HepG2 (cell line): ENCODE data around the gene CDKN1A. TPM values are rescaled to one million over a fixed set of nuclear protein-coding genes. Genes with fewer than 3 reads are reported as not detected.

Source experiments
- ARHGAP35 ChIP-seq: sonication (generic); formaldehyde crosslinking; IDR thresholded peaks from 2 replicates; pipeline ENCODE4 v1.9.0; 2022; ENCODE audit warnings: mild to moderate bottlenecking, inconsistent platforms, moderate library complexity, missing genetic modification reagents, borderline replicate concordance
- ATF1 ChIP-seq: IDR thresholded peaks from 2 replicates; pipeline ENCODE4 v1.6.1; 2016; ENCODE audit warnings: mild to moderate bottlenecking, control low read depth
- BATF2 ChIP-seq: sonication (generic); formaldehyde crosslinking; IDR thresholded peaks from 2 replicates; pipeline ENCODE4 v1.8.0; 2022; ENCODE audit warnings: mild to moderate bottlenecking, missing genetic modification reagents, moderate library complexity
- CEBPZ ChIP-seq: IDR thresholded peaks from 2 replicates; pipeline ENCODE4 v1.6.1; 2012; ENCODE audit warnings: low read length, improper control_type of control experiment
- CENPBD1 ChIP-seq: sonication (generic); formaldehyde crosslinking; IDR thresholded peaks from 2 replicates; pipeline ENCODE4 v1.8.0; 2022; ENCODE audit warnings: missing genetic modification reagents, low read depth, mild to moderate bottlenecking, borderline replicate concordance
- DDIT3 ChIP-seq: sonication (generic); formaldehyde crosslinking; IDR thresholded peaks from 2 replicates; pipeline ENCODE4 v1.4.0; 2020; ENCODE audit warnings: mild to moderate bottlenecking, missing genetic modification reagents
- DMAP1 ChIP-seq: IDR thresholded peaks from 2 replicates; pipeline ENCODE4 v1.6.1; 2016
- GABPA ChIP-seq, 2 experiments: IDR thresholded peaks; 2 replicates each; pipeline ENCODE4 v1.6.1; 2011 to 2016; ENCODE audit warnings: low read depth in 2 of 2, low read length in 1 of 2, missing biosample characterization in 1 of 2, missing genetic modification characterization in 1 of 2
- IRF1 ChIP-seq: sonication (generic); formaldehyde crosslinking; IDR thresholded peaks from 2 replicates; pipeline ENCODE4 v1.4.0; 2020; ENCODE audit warnings: low read depth, mild to moderate bottlenecking, missing genetic modification reagents
- ISL2 ChIP-seq: sonication (generic); formaldehyde crosslinking; IDR thresholded peaks from 2 replicates; pipeline ENCODE4 v1.5.0; 2020; ENCODE audit warnings: missing genetic modification reagents
- MAFG ChIP-seq: sonication (generic); formaldehyde crosslinking; IDR thresholded peaks from 2 replicates; pipeline ENCODE4 v1.5.1; 2020; ENCODE audit warnings: mild to moderate bottlenecking, missing genetic modification reagents
- SIX1 ChIP-seq: sonication (generic); formaldehyde crosslinking; IDR thresholded peaks from 2 replicates; pipeline ENCODE4 v1.4.0; 2020; ENCODE audit warnings: missing genetic modification reagents, borderline replicate concordance
- SPEN ChIP-seq: sonication (generic); formaldehyde crosslinking; IDR thresholded peaks from 2 replicates; pipeline ENCODE4 v1.5.1; 2020; ENCODE audit warnings: low read depth, mild to moderate bottlenecking, missing genetic modification reagents
- TERF1 ChIP-seq: sonication (generic); formaldehyde crosslinking; IDR thresholded peaks from 2 replicates; pipeline ENCODE4 v1.8.0; 2022; ENCODE audit warnings: mild to moderate bottlenecking, missing genetic modification reagents, moderate library complexity
- ZFP62 ChIP-seq: sonication (generic); formaldehyde crosslinking; IDR thresholded peaks from 2 replicates; pipeline ENCODE4 v1.4.0; 2020; ENCODE audit warnings: missing genetic modification reagents
- ZNF446 ChIP-seq: sonication (generic); formaldehyde crosslinking; IDR thresholded peaks from 2 replicates; pipeline ENCODE4 v1.5.0; 2020; ENCODE audit warnings: mild to moderate bottlenecking, missing genetic modification reagents
- ZNF503 ChIP-seq: sonication (generic); formaldehyde crosslinking; IDR thresholded peaks from 2 replicates; pipeline ENCODE4 v1.4.0; 2020; ENCODE audit warnings: missing genetic modification reagents
- ZNF567 ChIP-seq: sonication (generic); formaldehyde crosslinking; IDR thresholded peaks from 2 replicates; pipeline ENCODE4 v1.8.1; 2023; ENCODE audit warnings: mild to moderate bottlenecking, missing genetic modification reagents, borderline replicate concordance
- ZNF781 ChIP-seq: sonication (generic); formaldehyde crosslinking; IDR thresholded peaks from 2 replicates; pipeline ENCODE4 v1.5.1; 2020; ENCODE audit warnings: borderline replicate concordance, mild to moderate bottlenecking, missing genetic modification reagents; ENCODE audit errors: not compliant biosample characterization
- polyA plus RNA-seq, 8 experiments: library from polyadenylated mRNA; depleted of rRNA in 3 of 8; stranded (reverse) in 7 of 8; unstranded in 1 of 8; fragments of >200 nt; fragmentation: Illumina TruSeq in 4 of 8; extraction: Trizol in 4 of 8; gene quantifications; 2 replicates each; pipeline versions ENCODE4 v1.2.1 to v1.2.3, GENCODE V29; 2011 to 2016; ENCODE audit warnings: low read depth in 4 of 8, missing spikeins in 1 of 8, mixed read lengths in 1 of 8; ENCODE audit not compliant: insufficient read depth in 1 of 8
- total RNA-seq, 5 experiments: library from RNA; depleted of rRNA; stranded (reverse); fragments of >200 nt; fragmentation: Illumina TruSeq; extraction: Trizol; gene quantifications; 2 replicates each; pipeline ENCODE4 v1.2.3, GENCODE V29; 2016; ENCODE audit warnings: low read depth in 1 of 5

CDKN1A gene
- total and polyA plus RNA-seq, 2 of the 13 experiments (the other 11 are each of a cell fraction or from before 2014, with no cell fraction given) = 60.7 to 92.1 TPM

GRCh38 chr6:36683656-36684446, 5.3 kb downstream of the CDKN1A start (continued):
- TF ChIP-seq ZNF781 (CRISPR knock-in tag) = peak; percentile 83
- no peak for TF ChIP-seq ZNF567 (CRISPR knock-in tag)
- no peak for TF ChIP-seq MAFG (CRISPR knock-in tag)
- no peak for TF ChIP-seq CENPBD1 (CRISPR knock-in tag)
- no peak for TF ChIP-seq DDIT3
- TF ChIP-seq SPEN (CRISPR knock-in tag) = peak; percentile 44; the same call in 1 of the 2 replicates
- TF ChIP-seq ATF1 (CRISPR knock-in tag) = peak; percentile 66; the same call in 1 of the 2 replicates
- TF ChIP-seq CEBPZ = no peak
- TF ChIP-seq ZFP62 = no peak
- TF ChIP-seq BATF2 (CRISPR knock-in tag) = peak; percentile 72; the same call in 1 of the 2 replicates
- peak; percentile 81 for TF ChIP-seq ISL2
- no peak for TF ChIP-seq IRF1 (CRISPR knock-in tag)
- TF ChIP-seq SIX1 = peak; percentile 82; the same call in 1 of the 2 replicates
- no peak for TF ChIP-seq ZNF446 (CRISPR knock-in tag)
- no peak for TF ChIP-seq DMAP1
- TF ChIP-seq ZNF503 (CRISPR knock-in tag) = peak; percentile 100
- no peak for TF ChIP-seq ARHGAP35
- no peak for TF ChIP-seq GABPA (IDR thresholded peaks at IDR 0.05; ENCODE audit: low read depth, low read length)
- TF ChIP-seq GABPA (CRISPR knock-in tag; IDR thresholded peaks at IDR 0.05; ENCODE audit: low read depth) = 0 out of 2 replicates have a peak, but pooled peaks have one; percentile 28
- TF ChIP-seq TERF1 (CRISPR knock-in tag) = no peak
